Muscle of arm (tissue), 12 donors: ENCODE results near the gene MON1A. TPM values are rescaled to one million over a fixed set of nuclear protein-coding genes. Genes with fewer than 3 reads are reported as not detected.

ENCODE experiments used
- polyA plus RNA-seq, 12 donors: library from polyadenylated mRNA; unstranded; fragments of 120-200 nt; gene quantifications; one replicate each; pipeline ENCODE4 v1.2.1, GENCODE V29; 2013; ENCODE audit not compliant: insufficient read length in 12 of 12

The MON1A gene
- polyA plus RNA-seq, 12 donors, result 4.7 to 10.3 (median 5.7) TPM; not detected in 2

Other genes with a start within 250 kb of the MON1A start
- gene MST1, start 240.3 kb downstream of the MON1A start, polyA plus RNA-seq, result 10 to 100 TPM in 6 of 12 donors, 1 to 10 TPM in 5, not detected in 1; 3.8 to 63.5 (median 10.4) TPM
- gene RNF123, start 240.3 kb downstream of the MON1A start, polyA plus RNA-seq, result 100 to 1,000 TPM in 1 of 12 donors, 10 to 100 TPM in 10, not detected in 1; 30.9 to 103 (median 40.4) TPM
- 1 to 10 TPM in 11 of 12 donors, not detected in 1; 1.2 to 6.1 (median 2.3) TPM for gene AMIGO3, start 210.1 kb downstream of the MON1A start, polyA plus RNA-seq
- 10 to 100 TPM in 7 of 12 donors, 1 to 10 TPM in 4, not detected in 1; 7.9 to 11.8 (median 10.4) TPM for gene GMPPB, start 205.9 kb downstream of the MON1A start, polyA plus RNA-seq
- 10 to 100 TPM in 11 of 12 donors, not detected in 1; 17.8 to 37.0 (median 25.4) TPM for gene IP6K1, start 143.3 kb downstream of the MON1A start, polyA plus RNA-seq
- under 1 TPM in 3 of 12 donors, not detected in 9; 0.10 to 0.32 (median 0.16) TPM for gene CDHR4, start 129.9 kb downstream of the MON1A start, polyA plus RNA-seq
- gene INKA1, start 126.5 kb downstream of the MON1A start, polyA plus RNA-seq, result 10 to 100 TPM in 5 of 12 donors, 1 to 10 TPM in 6, not detected in 1; 4.5 to 19.0 (median 8.8) TPM
- gene UBA7, start 115.9 kb downstream of the MON1A start, polyA plus RNA-seq, result 10 to 100 TPM in 11 of 12 donors, not detected in 1; 15.0 to 33.7 (median 19.2) TPM
- 1 to 10 TPM in 10 of 12 donors, not detected in 2; 3.2 to 9.0 (median 5.0) TPM for gene TRAIP, start 73.2 kb downstream of the MON1A start, polyA plus RNA-seq
- under 1 TPM in 10 of 12 donors, not detected in 2; 0.13 to 0.77 (median 0.37) TPM for gene CAMKV, start 59.9 kb downstream of the MON1A start, polyA plus RNA-seq
- gene MST1R, start 25.9 kb downstream of the MON1A start, polyA plus RNA-seq, result 10 to 100 TPM in 1 of 12 donors, 1 to 10 TPM in 9, under 1 TPM in 1, not detected in 1; 0.98 to 12.4 (median 2.3) TPM
- gene RBM6, start 10.3 kb upstream of the MON1A start, polyA plus RNA-seq, result 100 to 1,000 TPM in 3 of 12 donors, 10 to 100 TPM in 8, not detected in 1; 53.3 to 148 (median 76.8) TPM
- gene RBM5, start 159.1 kb upstream of the MON1A start, polyA plus RNA-seq, result 100 to 1,000 TPM in 11 of 12 donors, not detected in 1; 122 to 278 (median 156) TPM
- gene SEMA3F, start 225.5 kb upstream of the MON1A start, polyA plus RNA-seq, result 10 to 100 TPM in 9 of 12 donors, 1 to 10 TPM in 2, not detected in 1; 6.4 to 70.8 (median 14.0) TPM